Fibroblast of lung (primary cell): ENCODE results near the gene WWC2.

Source experiments
- CTCF ChIP-seq, 2 donors: IDR thresholded peaks in 1 of 2; conservative IDR thresholded peaks in 1 of 2; 1 replicate in 1 of 2; 2 replicates in 1 of 2; pipeline ENCODE4 v1.5.1; 2011 to 2012; ENCODE audit warnings: low read length in 2 of 2, control low read depth in 1 of 2, inconsistent platforms in 1 of 2, low read depth in 1 of 2, mild to moderate bottlenecking in 1 of 2
- EZH2 ChIP-seq: IDR thresholded peaks from 2 replicates; pipeline ENCODE4 v1.5.1; 2012; ENCODE audit warnings: low read length, control low read depth, mild to moderate bottlenecking; ENCODE audit errors: missing control alignments

- TF ChIP-seq CTCF (conservative IDR thresholded peaks at IDR 0.05 in 1 of 2, IDR thresholded peaks at IDR 0.05 in 1 of 2; ENCODE audit: low read depth in 1 of 2, low read length in 2 of 2): no peak
- TF ChIP-seq EZH2: no peak
Observed at GRCh38 chr4:183098019-183098722, 886 bp upstream of the WWC2 start.
